NCI-H146 (cell line): ENCODE results near the gene PBX3.
A peak's percentile ranks its signal among the peaks of the same experiment; 100 is the strongest.

Source experiments
- DNase-seq: peaks from one replicate; lab custom pipeline; 2025; lab: John Stamatoyannopoulos, UW

PBX3 gene

DNA sequence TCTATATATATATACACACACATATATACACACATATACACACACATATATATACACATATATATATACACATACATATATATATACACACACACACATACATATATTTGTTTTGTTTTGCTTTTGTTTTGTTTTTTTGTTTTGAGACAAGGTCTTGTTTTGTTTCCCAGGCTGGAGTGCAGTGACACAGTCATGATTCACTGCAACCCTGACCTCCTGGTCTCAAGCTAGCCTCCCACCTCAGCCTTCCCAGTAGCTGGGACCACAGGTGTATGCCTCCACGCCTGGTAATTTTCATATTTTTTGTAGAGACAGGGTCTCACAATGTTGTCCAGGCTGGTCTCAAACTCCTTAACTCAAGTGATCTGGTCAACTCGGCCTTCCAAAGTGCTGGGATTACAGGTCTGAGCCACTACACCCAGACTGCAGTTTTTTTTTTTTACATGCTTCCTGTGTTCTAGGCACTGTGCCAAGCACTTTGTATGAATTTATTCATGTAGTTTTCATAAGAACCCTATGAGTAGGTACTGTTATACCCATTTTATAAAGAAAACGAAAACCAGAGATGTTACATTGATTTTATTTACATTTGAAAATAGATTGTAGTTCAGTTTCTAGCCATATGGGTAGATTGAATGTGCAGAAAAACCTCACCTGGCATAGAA is 120.7 kb downstream of the PBX3 start:
- DNase-seq, result no peak

DNA sequence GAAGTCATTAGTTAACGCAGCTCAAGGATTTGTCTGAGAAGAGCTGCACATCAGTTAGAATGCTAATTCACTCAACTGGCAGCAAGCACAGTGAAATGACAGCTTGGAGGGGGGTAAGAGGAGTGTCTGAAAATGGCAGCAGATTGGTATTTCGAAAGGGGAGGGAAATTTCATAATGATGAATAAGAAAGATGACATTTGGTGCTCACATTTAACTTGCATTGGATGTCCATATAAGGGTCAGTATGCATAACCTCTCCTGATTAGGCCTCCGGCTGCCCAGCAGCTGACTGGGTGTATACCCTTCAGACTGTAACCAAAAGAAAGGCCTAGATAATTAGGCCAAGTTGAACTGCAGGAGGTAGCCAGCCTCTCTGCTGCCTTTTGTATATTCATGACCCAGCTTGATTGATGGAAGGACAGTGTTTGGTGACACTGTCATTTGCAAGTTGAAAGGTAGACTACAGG is 131.0 kb downstream of the PBX3 start:
- DNase-seq, result peak; percentile 88

DNA sequence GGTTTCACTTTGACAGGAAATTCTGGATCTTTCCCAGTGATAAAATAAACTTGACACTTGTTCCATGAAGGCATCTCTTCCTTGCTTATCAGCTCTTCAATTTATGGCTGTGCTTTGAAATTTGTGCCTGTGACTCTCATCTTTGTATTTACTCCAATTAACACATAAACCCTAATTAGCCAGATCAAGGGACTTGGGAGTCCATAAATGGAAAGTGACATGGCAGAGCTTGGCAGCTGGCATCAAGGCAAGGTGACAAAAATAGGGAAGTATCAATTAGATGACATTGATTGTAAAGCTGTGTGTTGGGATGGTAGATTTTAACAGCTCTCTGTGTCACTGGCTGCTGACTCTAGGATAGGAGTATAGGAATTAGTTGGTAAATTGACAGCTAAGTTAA is 133.9 kb downstream of the PBX3 start:
- peak; percentile 27 for DNase-seq

DNA sequence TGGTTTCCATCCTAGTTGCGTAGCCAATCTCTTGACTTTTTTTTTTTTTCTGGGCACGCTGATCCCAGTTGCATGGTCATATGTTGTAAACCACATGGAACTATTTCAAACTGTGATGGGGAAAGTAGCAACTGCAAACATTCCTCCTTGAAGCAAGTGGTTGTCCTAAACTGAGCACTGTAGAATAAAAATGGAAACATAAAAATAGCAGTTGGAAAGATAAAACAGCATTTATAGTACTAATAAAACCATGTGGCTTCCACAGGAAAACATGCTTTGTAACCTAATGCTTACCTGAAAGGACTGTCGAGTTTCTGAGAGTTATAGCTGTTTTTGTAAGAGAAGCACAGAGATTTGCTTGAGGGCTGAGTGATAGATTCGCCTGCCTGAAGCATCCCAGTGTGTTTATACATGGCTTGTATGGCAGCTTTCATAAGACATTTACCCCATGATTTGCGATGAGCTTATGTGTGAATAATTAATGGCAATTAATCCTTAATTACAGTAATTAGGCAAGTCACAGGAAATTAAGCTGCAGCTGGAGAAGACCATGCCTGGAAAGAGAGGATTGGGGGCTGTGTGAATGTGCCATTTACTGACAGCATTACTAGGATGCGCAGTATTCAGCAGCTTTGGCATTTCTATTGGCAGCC is 136.5 kb downstream of the PBX3 start:
- no peak for DNase-seq

DNA sequence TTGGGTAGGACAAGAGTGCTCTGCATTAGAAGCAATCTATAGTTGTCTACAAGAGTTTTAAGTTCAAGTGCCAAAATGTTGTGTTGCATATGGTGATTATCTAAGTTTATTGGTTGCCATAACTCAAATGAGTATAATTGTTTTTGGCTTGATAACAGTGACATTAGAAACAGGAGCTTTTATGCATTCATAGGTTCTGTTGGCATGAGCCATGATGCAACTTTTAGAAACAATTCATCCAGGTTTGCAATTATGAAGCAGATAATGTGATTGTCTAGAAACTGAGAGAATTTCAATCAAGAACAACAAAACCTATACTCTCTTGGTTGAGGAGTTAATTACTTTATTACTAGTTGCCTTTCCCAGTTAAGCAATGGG is 137.0 kb downstream of the PBX3 start:
- DNase-seq, result no peak

DNA sequence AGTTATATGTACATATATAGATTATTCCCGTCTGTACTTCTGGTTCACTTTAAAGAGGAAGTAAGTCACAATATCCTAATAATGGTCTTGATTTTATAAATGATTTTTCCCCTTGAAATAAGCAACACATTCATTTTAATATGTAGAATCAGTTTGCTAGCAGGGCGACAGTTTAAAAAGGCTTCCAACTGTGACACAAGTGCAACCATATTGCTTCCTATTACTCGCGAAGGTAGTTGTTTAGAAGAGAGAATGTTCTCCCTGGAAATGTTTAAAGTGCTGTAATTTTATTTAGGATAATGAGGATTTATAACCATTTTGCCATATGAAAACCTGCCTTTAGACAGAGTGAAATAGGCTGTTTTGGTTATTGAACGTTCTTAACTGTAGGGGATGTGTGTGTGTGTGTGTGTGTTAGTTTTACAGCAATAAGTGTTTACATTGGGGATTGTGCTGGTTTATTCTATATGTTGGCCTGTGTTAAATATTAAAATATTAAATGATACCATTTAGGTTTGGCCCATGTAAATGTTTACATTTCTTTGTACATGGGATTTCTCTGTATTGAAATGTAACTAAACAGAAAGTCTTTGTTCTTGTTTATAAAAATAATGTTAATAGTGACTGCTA is 138.3 kb downstream of the PBX3 start:
- no peak for DNase-seq

DNA sequence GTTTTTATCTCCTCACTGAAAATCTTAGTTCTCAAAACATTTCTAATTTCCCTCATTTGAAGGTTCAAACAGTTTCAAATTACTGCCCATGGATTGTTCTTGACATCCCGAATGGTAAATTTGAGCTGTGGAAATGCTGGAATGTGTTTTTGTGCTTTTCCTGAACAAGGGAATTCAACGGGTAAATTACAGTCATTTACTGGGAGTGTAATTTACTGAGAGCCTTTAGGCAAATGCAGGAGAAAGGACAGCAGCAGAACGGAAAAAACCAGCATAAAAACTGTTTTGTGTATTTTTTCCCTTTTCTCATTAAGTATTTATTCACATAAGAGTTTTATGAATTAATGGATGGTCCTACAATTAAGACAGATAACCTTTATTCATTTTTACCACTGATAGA is 139.2 kb downstream of the PBX3 start:
- peak; percentile 8 for DNase-seq

DNA sequence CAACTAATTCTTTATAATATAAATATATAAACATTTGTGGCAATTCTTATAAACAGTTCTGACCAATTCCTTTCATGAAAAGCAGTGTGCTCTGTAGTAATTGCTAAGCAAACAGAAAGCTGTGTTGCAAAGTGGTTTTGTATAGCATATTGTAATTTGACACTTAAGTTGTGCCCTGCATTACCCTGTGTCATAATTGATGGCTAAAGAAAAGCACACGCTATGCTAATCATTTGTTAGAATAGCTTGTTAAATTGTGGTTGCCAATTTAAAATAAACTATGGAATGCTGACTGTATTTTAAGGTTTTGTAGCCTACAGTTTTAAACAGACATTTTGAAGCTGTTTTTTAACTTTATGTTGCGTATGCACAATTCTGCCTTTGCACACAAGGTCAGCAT is 140.0 kb downstream of the PBX3 start:
- peak; percentile 82 for DNase-seq

DNA sequence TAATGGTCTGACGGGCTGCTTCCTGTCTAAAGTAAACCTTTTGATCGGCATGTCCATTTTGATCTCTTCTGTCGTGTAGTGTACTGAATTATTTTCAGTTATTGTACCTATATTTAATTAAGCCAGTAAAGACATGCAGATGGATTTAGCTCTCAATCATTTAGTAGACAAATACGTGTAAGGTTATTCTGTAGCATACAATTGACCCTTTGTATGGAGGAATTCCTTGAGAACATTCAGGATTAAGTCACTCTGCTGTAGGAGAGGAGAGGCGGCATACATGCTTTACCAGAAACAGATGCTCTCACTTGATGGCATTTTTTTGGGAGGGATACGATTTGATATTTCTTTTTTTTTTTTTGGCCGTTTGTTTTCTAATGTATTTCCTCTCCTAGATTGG is 141.0 kb downstream of the PBX3 start:
- DNase-seq, result no peak

DNA sequence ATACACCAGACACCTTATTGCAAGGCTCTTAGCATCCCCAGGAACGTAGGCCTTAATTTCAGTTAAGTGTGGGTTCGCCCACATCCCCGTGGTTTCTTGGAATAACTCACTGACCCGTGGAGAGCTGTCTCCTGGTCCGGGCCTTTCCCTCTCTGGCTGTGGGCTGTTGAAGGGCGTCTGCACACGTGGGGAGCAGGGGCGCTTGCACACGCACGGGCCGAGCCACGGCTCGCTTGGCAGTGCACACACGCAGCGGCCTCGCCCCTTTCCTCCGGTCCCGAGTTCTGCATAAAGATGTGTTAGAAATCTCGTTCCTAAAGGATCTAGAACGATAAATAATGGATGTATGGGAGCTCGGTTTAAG is 141.9 kb downstream of the PBX3 start:
- DNase-seq, result peak; percentile 43

DNA sequence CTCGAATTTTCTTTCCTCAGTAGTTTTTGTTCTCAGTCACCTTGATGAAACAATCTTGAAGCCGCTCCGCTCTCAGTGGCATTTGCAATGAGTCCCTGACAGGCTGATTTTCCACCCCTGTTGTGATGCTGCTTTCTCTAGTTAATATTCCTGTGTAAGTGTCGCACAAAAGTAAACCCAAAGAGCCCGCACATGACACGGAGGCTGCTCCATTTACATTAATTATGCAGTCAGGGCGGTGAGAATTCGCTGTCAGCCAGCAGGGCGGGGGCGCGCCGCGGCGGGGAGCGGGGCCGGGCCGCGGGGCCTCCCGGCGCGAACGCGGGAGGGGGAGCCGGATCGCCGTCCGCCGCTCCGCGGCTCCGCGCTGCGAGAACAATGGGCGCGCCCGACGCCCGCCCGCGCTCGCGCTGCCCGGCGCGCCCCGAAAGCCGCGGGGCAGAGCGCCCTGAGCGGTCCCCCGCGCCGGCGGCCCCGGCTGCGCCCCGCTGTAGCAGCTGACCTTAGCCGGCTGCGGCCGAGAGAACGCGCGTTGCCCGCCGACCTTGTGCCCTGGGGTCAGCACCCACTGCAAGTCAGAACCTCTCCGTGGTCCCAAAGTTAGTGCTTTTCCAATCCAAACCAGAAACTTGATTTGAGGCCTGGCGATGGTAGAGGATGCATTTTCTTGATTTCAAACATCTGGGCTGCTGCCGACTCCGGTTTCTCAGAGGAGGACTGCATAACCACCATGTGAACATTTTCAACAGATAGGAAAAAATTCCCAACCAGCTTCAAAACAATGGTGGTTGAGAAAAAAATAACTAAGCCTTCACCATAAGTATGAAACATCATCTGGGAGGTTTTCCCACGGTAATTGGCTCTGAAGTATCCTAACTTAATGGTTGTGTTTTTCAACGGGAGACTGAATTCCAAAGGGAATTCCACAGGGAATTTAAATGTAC is 142.6 kb downstream of the PBX3 start:
- DNase-seq, result peak; percentile 77

DNA sequence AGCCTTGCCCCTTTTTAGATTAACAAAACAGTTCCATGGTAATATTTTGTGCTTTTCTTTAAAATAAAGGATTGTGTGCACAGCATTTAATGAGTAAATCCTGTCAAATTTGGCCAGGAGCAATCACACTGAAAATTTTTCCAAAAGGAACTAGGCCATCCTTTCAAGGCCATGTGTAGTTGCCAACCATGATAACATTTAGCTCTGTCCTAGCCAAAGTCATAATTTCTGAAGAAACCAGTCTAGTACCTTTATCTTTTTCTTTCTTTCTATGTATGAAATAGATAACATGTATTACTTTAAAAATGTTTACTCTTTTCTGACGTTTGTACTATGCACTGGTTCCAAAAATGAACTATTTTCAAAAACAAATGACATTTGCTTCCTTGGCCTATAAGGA is 143.7 kb downstream of the PBX3 start:
- DNase-seq, result no peak

DNA sequence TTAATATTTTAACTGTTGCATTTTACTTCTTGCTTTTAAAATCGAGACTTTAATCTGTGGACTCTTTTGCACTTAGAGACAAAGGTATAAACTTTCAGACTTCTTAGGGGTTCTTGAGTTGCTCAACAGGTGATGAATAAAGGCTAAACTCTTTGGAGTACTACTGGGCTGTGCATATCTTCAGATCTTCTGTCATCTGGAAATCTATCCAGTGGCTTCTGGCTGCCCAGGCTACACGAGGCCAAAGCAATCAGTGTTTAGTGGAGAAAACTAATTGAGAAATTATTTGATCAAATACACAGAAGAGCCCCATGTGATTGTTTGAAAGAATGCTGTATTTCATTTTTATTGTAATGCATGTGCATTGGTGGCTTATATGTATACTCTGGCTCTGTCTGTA is 146.1 kb downstream of the PBX3 start:
- peak; percentile 12 for DNase-seq

DNA sequence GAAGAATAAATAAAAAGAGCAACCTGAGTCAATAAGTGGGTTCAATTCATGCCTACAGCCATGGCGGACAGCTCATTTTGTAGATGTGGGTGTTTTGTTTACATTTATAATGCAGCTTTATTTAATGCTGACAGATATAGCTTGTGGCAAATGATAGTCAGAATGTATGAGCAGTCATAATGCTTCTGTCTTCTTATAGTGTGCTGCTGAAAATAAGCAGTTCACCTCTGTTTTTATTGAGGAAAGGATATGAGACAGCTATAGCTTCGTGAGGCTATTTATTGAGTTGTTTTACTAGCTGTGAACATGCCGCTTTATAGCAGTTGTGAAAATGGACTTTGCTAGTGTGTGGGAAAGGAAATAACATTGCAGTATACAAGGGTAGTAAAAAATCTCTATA is 147.4 kb downstream of the PBX3 start:
- DNase-seq, result peak; percentile 28

DNA sequence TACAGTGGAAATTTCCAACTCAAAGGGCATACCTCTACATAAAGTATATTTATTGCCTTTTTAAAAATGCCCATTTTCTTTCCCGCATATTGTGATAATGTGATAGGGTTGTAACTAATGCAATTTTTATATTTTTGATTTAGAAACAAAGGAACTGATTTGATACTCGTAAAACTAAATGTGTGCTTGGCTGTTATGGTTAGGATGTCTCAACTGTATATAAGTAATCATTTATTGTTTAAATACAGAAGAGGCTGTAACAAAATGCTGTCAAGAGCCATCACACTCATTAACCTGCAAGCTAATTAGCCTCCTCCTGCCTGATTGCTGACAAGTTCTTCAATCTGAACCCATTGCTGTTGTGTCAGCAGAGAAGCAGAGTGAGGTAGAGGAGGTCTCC is 149.2 kb downstream of the PBX3 start:
- DNase-seq, result peak; percentile 7

DNA sequence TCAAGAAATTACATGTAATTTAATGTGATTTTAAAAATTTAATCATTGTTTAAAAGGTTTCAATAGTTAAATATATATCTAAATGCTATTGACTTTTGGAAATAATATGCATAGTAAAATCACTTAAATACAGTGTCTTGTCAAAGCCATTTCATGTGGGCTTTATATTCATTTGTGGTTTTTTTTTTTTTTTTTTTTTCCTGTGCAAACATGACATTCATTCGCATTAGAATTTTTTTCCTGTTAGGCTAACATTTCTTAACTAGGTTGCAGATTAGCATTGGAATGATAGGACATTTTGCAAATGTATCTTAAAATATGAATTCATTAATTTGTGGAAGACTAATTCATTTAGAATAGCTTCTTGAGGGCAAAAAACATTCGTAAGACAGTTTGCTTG is 149.8 kb downstream of the PBX3 start:
- DNase-seq, result peak; percentile 16

DNA sequence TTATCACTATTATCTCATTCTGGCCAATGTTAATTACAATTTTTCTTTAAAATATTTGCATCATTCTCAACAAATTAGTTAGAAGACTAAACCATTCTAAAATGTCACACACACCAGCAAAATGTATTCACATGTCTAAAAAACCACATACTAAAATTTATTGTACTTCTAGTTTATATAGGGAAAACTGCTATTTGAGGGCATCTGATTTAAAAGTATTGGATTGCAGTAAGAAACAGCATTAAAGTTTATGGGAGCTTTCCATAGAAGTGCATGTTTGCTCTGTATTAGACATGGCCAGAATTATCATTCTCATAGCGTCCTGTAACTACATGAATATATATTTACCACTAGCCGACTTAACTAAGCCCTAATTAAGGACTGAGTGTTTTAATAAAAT is 150.3 kb downstream of the PBX3 start:
- DNase-seq, result no peak

DNA sequence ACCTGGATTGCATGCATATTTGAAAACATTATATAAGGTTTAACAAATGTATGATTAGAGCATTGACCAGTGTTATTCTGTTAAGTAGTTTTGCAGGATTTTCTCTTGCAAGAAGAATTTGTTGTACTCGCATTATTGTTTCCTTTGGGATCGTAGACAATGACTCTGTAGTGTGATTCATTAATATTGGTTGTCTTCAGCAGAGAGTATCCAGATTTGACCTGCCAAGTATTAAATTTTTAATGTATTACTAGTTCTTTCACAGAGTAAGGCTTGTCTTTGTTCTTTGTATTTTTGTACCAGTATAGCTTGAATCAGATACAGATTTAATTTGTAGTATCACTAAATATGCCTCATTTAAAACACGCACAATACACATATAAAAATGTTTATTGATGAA is 155.0 kb downstream of the PBX3 start:
- no peak for DNase-seq

DNA sequence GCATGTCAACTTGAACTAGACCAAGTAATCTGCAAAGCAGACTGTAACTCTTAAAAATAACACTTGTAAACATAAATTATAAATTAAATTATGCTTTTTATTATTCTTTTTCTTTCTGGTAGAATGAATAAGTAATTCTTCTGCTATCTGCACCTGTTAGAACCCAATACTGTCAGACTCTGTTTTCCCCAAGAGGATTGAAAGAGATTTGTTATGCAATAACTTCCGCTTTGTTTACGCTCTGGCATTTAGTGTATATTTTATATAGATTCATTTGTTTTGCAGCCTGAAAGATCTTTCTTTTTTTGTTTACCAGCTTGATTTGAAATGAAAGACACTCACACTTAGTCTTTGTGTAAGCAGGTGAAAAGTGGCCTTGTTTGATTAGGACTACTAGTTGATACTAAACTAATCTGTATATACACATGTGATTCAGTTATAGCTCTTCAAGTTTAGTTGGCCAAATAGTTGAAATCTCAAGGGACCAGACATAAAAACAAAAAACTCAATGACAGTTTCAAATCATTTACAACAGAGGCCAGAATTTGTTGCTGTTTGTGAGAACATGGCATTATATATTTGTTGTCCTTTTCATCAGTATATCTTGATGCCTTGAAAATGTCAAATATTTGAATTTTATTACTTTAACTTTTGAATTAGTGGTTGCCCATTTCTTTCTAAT is 155.8 kb downstream of the PBX3 start:
- DNase-seq, result no peak

DNA sequence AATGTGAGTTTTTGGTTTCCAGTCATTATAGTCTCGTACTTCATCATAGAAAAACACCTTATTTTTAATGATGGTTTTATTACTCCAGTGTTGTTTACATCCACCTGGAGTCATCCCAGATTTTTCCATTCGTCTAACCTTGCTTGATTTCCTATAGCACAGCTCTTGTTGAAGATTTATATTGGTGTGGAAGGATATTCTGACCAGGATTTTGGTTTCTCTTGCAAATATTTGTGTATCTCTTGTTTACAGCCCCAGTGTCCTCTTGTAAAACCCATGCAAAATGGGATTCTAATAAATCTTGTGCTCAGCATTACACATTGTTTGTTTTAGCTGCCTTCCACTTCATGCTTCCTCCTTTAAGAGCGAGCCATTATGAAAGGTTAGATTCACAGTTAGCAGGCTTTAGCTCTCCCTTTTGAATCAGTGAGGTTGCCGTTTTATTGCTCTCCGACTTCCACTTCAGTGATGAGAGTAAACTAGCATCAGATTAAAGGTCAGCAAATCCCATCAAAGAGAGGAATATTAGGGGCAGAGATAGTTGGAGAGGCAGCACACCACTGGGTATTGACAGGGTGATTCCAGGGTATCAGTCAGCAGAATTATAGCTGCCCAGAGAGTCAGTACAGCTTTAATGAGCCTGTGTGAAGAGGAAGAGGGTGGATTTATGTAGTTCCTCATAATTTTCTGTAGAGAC is 157.1 kb downstream of the PBX3 start:
- DNase-seq, result peak; percentile 30

DNA sequence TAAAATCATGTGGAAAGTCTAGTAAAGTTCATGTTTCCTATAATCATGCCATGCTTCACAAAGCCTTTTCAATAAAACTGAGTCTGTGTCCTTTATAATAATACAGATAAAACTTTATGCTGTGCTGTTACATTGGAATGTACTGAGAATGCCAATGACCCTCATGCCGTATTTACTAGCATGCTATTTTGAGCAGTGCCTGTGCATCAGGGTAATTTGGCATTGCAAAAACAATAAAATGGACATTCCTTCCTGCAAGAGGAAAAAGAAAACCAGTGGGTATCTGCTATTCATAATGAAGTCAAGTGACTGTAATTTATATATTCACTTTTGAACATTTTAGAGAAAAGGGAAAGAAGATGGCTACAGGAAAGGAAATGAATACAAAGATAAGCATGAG is 159.0 kb downstream of the PBX3 start:
- no peak for DNase-seq
